DMS79 (cell line): Measurements from ENCODE around the gene PHLDA3.
"Not testable (repeated sequence)": the region's sequence is repeated elsewhere in the genome, so short reads cannot be mapped to it uniquely, and the experiment has no call there.

Experiments used
- DNase-seq: peaks from one replicate; lab custom pipeline; 2025; lab: John Stamatoyannopoulos, UW

PHLDA3 gene

GRCh38 chr1:201485184-201485774 is 16.3 kb upstream of the PHLDA3 start:
- no peak for DNase-seq

GRCh38 chr1:201483373-201483949 is 14.5 kb upstream of the PHLDA3 start:
- DNase-seq: no peak

- no peak for DNase-seq
Measured at GRCh38 chr1:201482755-201483154, 13.8 kb upstream of the PHLDA3 start.

- DNase-seq: peak; percentile 34
Measured at GRCh38 chr1:201481761-201482493, 12.9 kb upstream of the PHLDA3 start.

GRCh38 chr1:201481004-201481380 is 12.0 kb upstream of the PHLDA3 start:
- no peak for DNase-seq

- DNase-seq: peak; percentile 47
Measured at GRCh38 chr1:201480231-201481003, 11.4 kb upstream of the PHLDA3 start.

GRCh38 chr1:201479201-201479730 is 10.3 kb upstream of the PHLDA3 start:
- DNase-seq: no peak

- DNase-seq: not testable (repeated sequence)
Measured at GRCh38 chr1:201478666-201479065, 9.7 kb upstream of the PHLDA3 start.

GRCh38 chr1:201476670-201477344 is 7.8 kb upstream of the PHLDA3 start:
- no peak for DNase-seq

- DNase-seq: no peak
Measured at GRCh38 chr1:201475915-201476669, 7.1 kb upstream of the PHLDA3 start.

GRCh38 chr1:201475130-201475529 is 6.1 kb upstream of the PHLDA3 start:
- DNase-seq: no peak

GRCh38 chr1:201473296-201473695 is 4.3 kb upstream of the PHLDA3 start:
- no peak for DNase-seq

GRCh38 chr1:201472321-201472720 is 3.3 kb upstream of the PHLDA3 start:
- DNase-seq: not testable (repeated sequence)

GRCh38 chr1:201471772-201472171 is 2.8 kb upstream of the PHLDA3 start:
- no peak for DNase-seq

GRCh38 chr1:201470581-201470980 is 1.6 kb upstream of the PHLDA3 start:
- DNase-seq: no peak

- no peak for DNase-seq
Measured at GRCh38 chr1:201469645-201470074, 672 bp upstream of the PHLDA3 start.

GRCh38 chr1:201468501-201468843 is 516 bp downstream of the PHLDA3 start:
- DNase-seq: no peak

- no peak for DNase-seq
Measured at GRCh38 chr1:201466492-201466891, 2.5 kb downstream of the PHLDA3 start.

GRCh38 chr1:201465698-201466290 is 3.2 kb downstream of the PHLDA3 start:
- no peak for DNase-seq

- no peak for DNase-seq
Measured at GRCh38 chr1:201463071-201463552, 5.9 kb downstream of the PHLDA3 start.
